Measurements from ENCODE around the gene APOH.

The APOH gene

DNA sequence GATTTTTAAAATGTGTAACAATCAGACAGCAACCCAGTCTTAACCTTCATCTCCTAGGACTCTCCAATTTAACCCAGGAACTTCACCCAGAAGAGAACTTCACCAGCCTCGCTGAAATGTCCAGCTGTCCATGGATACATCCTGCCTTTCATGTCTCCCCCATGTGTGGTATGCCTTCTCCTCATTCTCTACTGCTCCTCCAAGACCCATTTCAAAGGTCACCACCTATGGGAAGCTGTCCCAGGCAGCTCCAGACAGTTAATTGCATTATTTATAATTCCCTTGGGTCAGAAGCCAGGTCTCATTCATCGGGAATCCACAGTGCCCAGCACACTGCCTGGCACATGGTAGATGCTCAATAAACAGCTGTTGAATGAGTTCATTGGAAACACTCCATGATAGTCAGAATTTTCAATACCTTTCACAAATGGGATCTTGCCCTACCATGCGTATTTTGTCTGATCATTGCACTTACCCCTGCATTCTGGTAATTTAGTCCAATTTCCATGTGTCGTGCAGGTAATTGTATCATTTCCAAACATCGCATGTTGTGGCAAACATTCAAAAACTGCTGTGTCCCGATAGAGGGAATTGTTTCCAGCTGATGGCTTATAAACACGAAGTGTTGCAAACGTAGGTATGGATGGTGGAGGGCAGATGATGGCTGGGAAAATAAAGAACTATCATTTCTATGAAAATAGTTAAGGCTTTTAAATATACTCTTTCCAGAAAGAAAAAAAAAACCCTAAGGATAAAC lies 9.0 kb downstream of the APOH start:
- TF ChIP-seq LEF1 (IDR thresholded peaks at IDR 0.05; ENCODE audit: borderline replicate concordance), result no peak
- TF ChIP-seq PKNOX1 (IDR thresholded peaks at IDR 0.05), result no peak
- TF ChIP-seq BHLHE40 (IDR thresholded peaks at IDR 0.05; ENCODE audit: borderline replicate concordance), result no peak
- TF ChIP-seq FOXA1 (IDR thresholded peaks at IDR 0.05), result no peak
- TF ChIP-seq CTBP1 (IDR thresholded peaks at IDR 0.05; ENCODE audit: borderline replicate concordance), result no peak
- no peak for TF ChIP-seq ARNT (IDR thresholded peaks at IDR 0.05)
- no peak for TF ChIP-seq FOXM1 (IDR thresholded peaks at IDR 0.05; ENCODE audit: borderline replicate concordance)
- TF ChIP-seq L3MBTL2 (conservative IDR thresholded peaks at IDR 0.05), result no peak
- TF ChIP-seq SUZ12 (IDR thresholded peaks at IDR 0.05), result no peak
- no peak for TF ChIP-seq ZNF384 (IDR thresholded peaks at IDR 0.05)
- no peak for TF ChIP-seq HDGF (IDR thresholded peaks at IDR 0.05; ENCODE audit: borderline replicate concordance)
- no peak for TF ChIP-seq ELF4 (IDR thresholded peaks at IDR 0.05)
- no peak for TF ChIP-seq SP1 (IDR thresholded peaks at IDR 0.05)
- CTCF ChIA-PET, result no interaction called here

DNA sequence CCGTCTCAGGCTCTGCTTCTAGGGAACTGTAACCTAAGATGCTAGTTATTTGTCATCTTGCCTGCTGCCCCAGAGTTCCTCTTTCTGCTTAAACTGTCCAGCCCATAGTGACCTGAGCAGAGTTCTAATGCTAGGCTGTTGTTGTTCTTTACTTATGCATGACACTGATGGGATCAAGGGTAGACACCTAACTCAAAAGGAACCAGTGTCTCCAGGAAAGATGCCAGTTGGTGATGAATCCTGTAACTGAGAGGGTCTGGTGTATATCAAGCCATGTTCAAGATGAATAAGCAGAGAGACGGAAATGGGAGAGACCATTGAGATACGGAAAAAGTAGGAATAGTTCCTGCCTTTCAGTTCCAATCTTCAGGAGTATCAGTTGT lies 13.7 kb downstream of the APOH start:
- CTCF ChIA-PET, result no interaction called here
- no peak for DNase-seq (ENCODE audit: extremely low spot score)
- POLR2A ChIA-PET, result interaction anchor here (1.0 kb wide), 1 partner anchor 28 kb away, joined by 3 read pairs; no protein-coding TSS in a partner anchor
- TF ChIP-seq FOXK2 (IDR thresholded peaks at IDR 0.05) (no peak), PKNOX1 (IDR thresholded peaks at IDR 0.05) (no peak)

More for the DNA sequence above, 9.0 kb downstream of the APOH start:
- DNase-seq (ENCODE audit: extremely low spot score), result no peak
- POLR2A ChIA-PET, result no interaction called here

- no peak for DNase-seq (ENCODE audit: extremely low spot score)
- ChIA-PET POLR2A (interaction anchor here (1.0 kb wide), 1 partner anchor 29 kb away, joined by 3 read pairs; no protein-coding TSS in a partner anchor), CTCF (interaction anchor here (0.6 kb wide), 1 partner anchor 351 kb away, joined by 3 read pairs; no protein-coding TSS in a partner anchor)
- TF ChIP-seq NFRKB (IDR thresholded peaks at IDR 0.05) (no peak), ARNT (IDR thresholded peaks at IDR 0.05) (no peak), BHLHE40 (IDR thresholded peaks at IDR 0.05; ENCODE audit: borderline replicate concordance) (no peak), HDGF (IDR thresholded peaks at IDR 0.05; ENCODE audit: borderline replicate concordance) (no peak), SP1 (IDR thresholded peaks at IDR 0.05) (no peak), LEF1 (IDR thresholded peaks at IDR 0.05; ENCODE audit: borderline replicate concordance) (no peak), ELF4 (IDR thresholded peaks at IDR 0.05) (no peak), TARDBP (IDR thresholded peaks at IDR 0.05) (no peak), FOXK2 (IDR thresholded peaks at IDR 0.05) (no peak), ZNF384 (IDR thresholded peaks at IDR 0.05) (no peak), FOXA1 (IDR thresholded peaks at IDR 0.05) (no peak)
Measured at GRCh38 chr17:66214884-66215528, 14.2 kb downstream of the APOH start.

- ChIA-PET POLR2A (no interaction called here), CTCF (interaction anchor here (1.7 kb wide), 1 partner anchor 11 kb away, joined by 5 read pairs; no protein-coding TSS in a partner anchor)
- TF ChIP-seq FOXK2 (IDR thresholded peaks at IDR 0.05) (no peak), SUZ12 (IDR thresholded peaks at IDR 0.05) (no peak), PKNOX1 (IDR thresholded peaks at IDR 0.05) (no peak), L3MBTL2 (conservative IDR thresholded peaks at IDR 0.05) (no peak), CTBP1 (IDR thresholded peaks at IDR 0.05; ENCODE audit: borderline replicate concordance) (no peak), ELF4 (IDR thresholded peaks at IDR 0.05) (no peak), BHLHE40 (IDR thresholded peaks at IDR 0.05; ENCODE audit: borderline replicate concordance) (no peak), FOXA1 (IDR thresholded peaks at IDR 0.05) (no peak), NFRKB (IDR thresholded peaks at IDR 0.05) (no peak), SP1 (IDR thresholded peaks at IDR 0.05) (no peak), LEF1 (IDR thresholded peaks at IDR 0.05; ENCODE audit: borderline replicate concordance) (no peak), TARDBP (IDR thresholded peaks at IDR 0.05) (no peak), ARNT (IDR thresholded peaks at IDR 0.05) (no peak), FOXM1 (IDR thresholded peaks at IDR 0.05; ENCODE audit: borderline replicate concordance) (no peak), ZNF384 (IDR thresholded peaks at IDR 0.05) (no peak)
Measured at GRCh38 chr17:66211047-66211810, 18.0 kb downstream of the APOH start.

GRCh38 chr17:66210208-66210574 lies 19.0 kb downstream of the APOH start:
- POLR2A ChIA-PET, result no interaction called here
- TF ChIP-seq CTBP1 (IDR thresholded peaks at IDR 0.05; ENCODE audit: borderline replicate concordance) (no peak), TARDBP (IDR thresholded peaks at IDR 0.05) (no peak), ZNF384 (IDR thresholded peaks at IDR 0.05) (no peak), ARNT (IDR thresholded peaks at IDR 0.05) (no peak), L3MBTL2 (conservative IDR thresholded peaks at IDR 0.05) (no peak)
- CTCF ChIA-PET, result no interaction called here
- no peak for DNase-seq (ENCODE audit: extremely low spot score)

More at GRCh38 chr17:66211047-66211810, 18.0 kb downstream of the APOH start:
- DNase-seq (ENCODE audit: extremely low spot score), result no peak

GRCh38 chr17:66207936-66208335 lies 21.3 kb downstream of the APOH start:
- no peak for TF ChIP-seq HDGF (IDR thresholded peaks at IDR 0.05; ENCODE audit: borderline replicate concordance)
- TF ChIP-seq ELF4 (IDR thresholded peaks at IDR 0.05), result no peak
- no peak for TF ChIP-seq ZNF384 (IDR thresholded peaks at IDR 0.05)
- TF ChIP-seq ARNT (IDR thresholded peaks at IDR 0.05), result no peak
- no peak for TF ChIP-seq SP1 (IDR thresholded peaks at IDR 0.05)
- TF ChIP-seq BHLHE40 (IDR thresholded peaks at IDR 0.05; ENCODE audit: borderline replicate concordance), result no peak
- no peak for TF ChIP-seq FOXK2 (IDR thresholded peaks at IDR 0.05)
- no peak for TF ChIP-seq PKNOX1 (IDR thresholded peaks at IDR 0.05)
- TF ChIP-seq L3MBTL2 (conservative IDR thresholded peaks at IDR 0.05), result no peak
- TF ChIP-seq LEF1 (IDR thresholded peaks at IDR 0.05; ENCODE audit: borderline replicate concordance), result no peak
- TF ChIP-seq CTBP1 (IDR thresholded peaks at IDR 0.05; ENCODE audit: borderline replicate concordance), result no peak
- TF ChIP-seq NFRKB (IDR thresholded peaks at IDR 0.05), result no peak
- TF ChIP-seq FOXM1 (IDR thresholded peaks at IDR 0.05; ENCODE audit: borderline replicate concordance), result no peak
- TF ChIP-seq SUZ12 (IDR thresholded peaks at IDR 0.05), result no peak
- TF ChIP-seq TARDBP (IDR thresholded peaks at IDR 0.05), result no peak
- TF ChIP-seq FOXA1 (IDR thresholded peaks at IDR 0.05), result no peak
- CTCF ChIA-PET, result no interaction called here
- no peak for DNase-seq (ENCODE audit: extremely low spot score)
- POLR2A ChIA-PET, result no interaction called here
